GM21526 (cell line): ENCODE data around the gene ZNF837.

Experiments
- ATAC-seq: cut with Tn5 transposase; IDR thresholded peaks from one replicate; pipeline ENCODE4 v1.9.1; 2021; ENCODE audit warnings: moderate library complexity; ENCODE audit not compliant: unreplicated experiment, low FRiP score

ZNF837 gene

GRCh38 chr19:58326501-58326913 is 54.3 kb downstream of the ZNF837 start:
- no peak for ATAC-seq

- no peak for ATAC-seq
Observed at GRCh38 chr19:58325311-58326022, 55.4 kb downstream of the ZNF837 start.

GRCh38 chr19:58319241-58319640 is 61.6 kb downstream of the ZNF837 start:
- no peak for ATAC-seq

- no peak for ATAC-seq
Observed at GRCh38 chr19:58318297-58318696, 62.5 kb downstream of the ZNF837 start.
